ENCODE measurements around the gene CDS2.
"Not testable (repeated sequence)": the region's sequence is repeated elsewhere in the genome, so short reads cannot be mapped to it uniquely, and the experiment has no call there.

Gene CDS2

GRCh38 chr20:5090191-5090590, 36.6 kb upstream of the CDS2 start:
- H3K4me3 ChIP-seq (ENCODE audit: control insufficient read depth, low read depth, low read length): no peak overlapping the region
- DNase-seq (ENCODE audit: low read depth): no peak
- TF ChIP-seq CTCF (conservative IDR thresholded peaks at IDR 0.05; ENCODE audit: control insufficient read depth, insufficient read depth, low read depth, low read length): no peak

- no peak for TF ChIP-seq CTCF (conservative IDR thresholded peaks at IDR 0.05; ENCODE audit: control insufficient read depth, insufficient read depth, low read depth, low read length)
- H3K4me3 ChIP-seq (ENCODE audit: control insufficient read depth, low read depth, low read length): no peak overlapping the region
- no peak for DNase-seq (ENCODE audit: low read depth)
Observed at GRCh38 chr20:5091902-5092301, 34.9 kb upstream of the CDS2 start.

- no peak for TF ChIP-seq CTCF (conservative IDR thresholded peaks at IDR 0.05; ENCODE audit: control insufficient read depth, insufficient read depth, low read depth, low read length)
- H3K4me3 ChIP-seq (ENCODE audit: control insufficient read depth, low read depth, low read length): no peak overlapping the region
- DNase-seq (ENCODE audit: low read depth): no peak
Observed at GRCh38 chr20:5092765-5093339, 34.0 kb upstream of the CDS2 start.

GRCh38 chr20:5095454-5095853, 31.4 kb upstream of the CDS2 start:
- DNase-seq (ENCODE audit: low read depth): no peak
- no peak for TF ChIP-seq CTCF (conservative IDR thresholded peaks at IDR 0.05; ENCODE audit: control insufficient read depth, insufficient read depth, low read depth, low read length)

GRCh38 chr20:5095931-5096330, 30.9 kb upstream of the CDS2 start:
- no peak overlapping the region for H3K4me3 ChIP-seq (ENCODE audit: control insufficient read depth, low read depth, low read length)
- TF ChIP-seq CTCF (conservative IDR thresholded peaks at IDR 0.05; ENCODE audit: control insufficient read depth, insufficient read depth, low read depth, low read length): no peak
- no peak for DNase-seq (ENCODE audit: low read depth)

More at GRCh38 chr20:5095454-5095853, 31.4 kb upstream of the CDS2 start:
- H3K4me3 ChIP-seq (ENCODE audit: control insufficient read depth, low read depth, low read length): no peak overlapping the region

- DNase-seq (ENCODE audit: low read depth): no peak
- H3K4me3 ChIP-seq (ENCODE audit: control insufficient read depth, low read depth, low read length): no peak overlapping the region
- no peak for TF ChIP-seq CTCF (conservative IDR thresholded peaks at IDR 0.05; ENCODE audit: control insufficient read depth, insufficient read depth, low read depth, low read length)
Observed at GRCh38 chr20:5096463-5096862, 30.3 kb upstream of the CDS2 start.

- not testable (repeated sequence) for DNase-seq (ENCODE audit: low read depth); H3K4me3 ChIP-seq (ENCODE audit: control insufficient read depth, low read depth, low read length)
Observed at GRCh38 chr20:5099009-5099408, 27.8 kb upstream of the CDS2 start.

GRCh38 chr20:5099909-5100308, 26.9 kb upstream of the CDS2 start:
- not testable (repeated sequence) for DNase-seq (ENCODE audit: low read depth); H3K4me3 ChIP-seq (ENCODE audit: control insufficient read depth, low read depth, low read length)
